SJCRH30 (cell line): ENCODE measurements around the gene FER. TPM values are rescaled to one million over a fixed set of nuclear protein-coding genes. Genes with fewer than 3 reads are reported as not detected.

Experiments
- DNase-seq, 2 experiments: peaks; one replicate each; pipeline ENCODE4 v3.0.0-alpha.2; 2015 to 2020
- H3K27ac ChIP-seq: fragments of 250-450 bp; sonication (Bioruptor Pico); 2 replicates; pipeline ENCODE4 v1.5.1; 2020; ENCODE audit warnings: mild to moderate bottlenecking, moderate library complexity
- H3K27me3 ChIP-seq: fragments of 250-450 bp; sonication (Bioruptor Pico); 2 replicates; pipeline ENCODE4 v1.5.1; 2020; ENCODE audit warnings: mild to moderate bottlenecking, moderate library complexity
- H3K36me3 ChIP-seq: fragments of 250-450 bp; sonication (Bioruptor Pico); 2 replicates; pipeline ENCODE4 v1.5.1; 2020; ENCODE audit warnings: mild to moderate bottlenecking, moderate library complexity
- H3K4me1 ChIP-seq: fragments of 250-450 bp; sonication (Bioruptor Pico); 2 replicates; pipeline ENCODE4 v1.5.1; 2020; ENCODE audit warnings: mild to moderate bottlenecking, moderate library complexity
- H3K4me3 ChIP-seq: fragments of 250-450 bp; sonication (Bioruptor Pico); 2 replicates; pipeline ENCODE4 v1.5.1; 2020; ENCODE audit warnings: mild to moderate bottlenecking, moderate library complexity
- H3K9me3 ChIP-seq: fragments of 250-450 bp; sonication (Bioruptor Pico); replicated peaks from 2 replicates; pipeline ENCODE4 v1.5.1; 2020; ENCODE audit warnings: mild to moderate bottlenecking, moderate library complexity
- total RNA-seq: library from RNA; depleted of rRNA; stranded (reverse); fragments of >200 nt; shearing (Covaris generic); gene quantifications from 2 replicates; pipeline ENCODE4 v1.2.3, GENCODE V29; 2014

FER gene
- total RNA-seq, 1 experiment from 2014 or later = 17.6 TPM

- H3K4me1 ChIP-seq = no peaks in the 10 kb centered on the region
- H3K27me3 ChIP-seq = no peaks in the 10 kb centered on the region
- no peak overlapping the region for H3K27ac ChIP-seq
- no peak for DNase-seq
- no peaks in the 10 kb centered on the region for H3K9me3 ChIP-seq
- no peak overlapping the region for H3K4me3 ChIP-seq
- H3K36me3 ChIP-seq = no peaks in the 10 kb centered on the region
These were observed 163.4 kb downstream of the FER start for GRCh38 chr5:108911055-108911454.

GRCh38 chr5:108917596-108917995 lies 169.9 kb downstream of the FER start:
- Histone ChIP-seq H3K9me3 (no peaks in the 10 kb centered on the region), H3K4me1 (no peaks in the 10 kb centered on the region), H3K27ac (no peak overlapping the region), H3K27me3 (no peaks in the 10 kb centered on the region), H3K36me3 (no peaks in the 10 kb centered on the region), H3K4me3 (no peak overlapping the region)
- DNase-seq = no peak

GRCh38 chr5:108919591-108920326 lies 172.1 kb downstream of the FER start:
- H3K27me3 ChIP-seq = no peaks in the 10 kb centered on the region
- no peaks in the 10 kb centered on the region for H3K36me3 ChIP-seq
- H3K4me3 ChIP-seq = no peak overlapping the region
- no peaks in the 10 kb centered on the region for H3K9me3 ChIP-seq
- DNase-seq = no peak
- no peaks in the 10 kb centered on the region for H3K4me1 ChIP-seq
- H3K27ac ChIP-seq = no peak overlapping the region

GRCh38 chr5:108924457-108924961 lies 176.8 kb downstream of the FER start:
- H3K27ac ChIP-seq = no peak overlapping the region
- no peaks in the 10 kb centered on the region for H3K27me3 ChIP-seq
- no peak overlapping the region for H3K4me3 ChIP-seq
- no peaks in the 10 kb centered on the region for H3K4me1 ChIP-seq
- peak in 1 of 2 experiments; percentile 19 for DNase-seq
- no peaks in the 10 kb centered on the region for H3K9me3 ChIP-seq
- H3K36me3 ChIP-seq = no peaks in the 10 kb centered on the region

GRCh38 chr5:108925073-108925472 lies 177.4 kb downstream of the FER start:
- Histone ChIP-seq H3K9me3 (no peaks in the 10 kb centered on the region), H3K4me3 (no peak overlapping the region), H3K27me3 (no peaks in the 10 kb centered on the region), H3K4me1 (no peaks in the 10 kb centered on the region), H3K36me3 (no peaks in the 10 kb centered on the region), H3K27ac (no peak overlapping the region)
- DNase-seq = no peak

GRCh38 chr5:108930107-108930506 lies 182.4 kb downstream of the FER start:
- Histone ChIP-seq H3K9me3 (no peaks in the 10 kb centered on the region), H3K4me3 (no peak overlapping the region), H3K4me1 (no peaks in the 10 kb centered on the region), H3K36me3 (no peaks in the 10 kb centered on the region), H3K27ac (no peak overlapping the region), H3K27me3 (no peaks in the 10 kb centered on the region)
- no peak for DNase-seq

- H3K4me1 ChIP-seq = no peaks in the 10 kb centered on the region
- H3K9me3 ChIP-seq = no peaks in the 10 kb centered on the region
- no peaks in the 10 kb centered on the region for H3K36me3 ChIP-seq
- H3K27ac ChIP-seq = no peak overlapping the region
- no peak overlapping the region for H3K4me3 ChIP-seq
- no peaks in the 10 kb centered on the region for H3K27me3 ChIP-seq
- no peak for DNase-seq
These were observed 187.9 kb downstream of the FER start for GRCh38 chr5:108935611-108936010.

- DNase-seq = no peak
- Histone ChIP-seq H3K27ac (no peak overlapping the region), H3K36me3 (no peaks in the 10 kb centered on the region), H3K27me3 (no peaks in the 10 kb centered on the region), H3K4me3 (no peak overlapping the region), H3K4me1 (no peaks in the 10 kb centered on the region), H3K9me3 (no peaks in the 10 kb centered on the region)
These were observed 189.5 kb downstream of the FER start for GRCh38 chr5:108937221-108937620.

- no peaks in the 10 kb centered on the region for H3K9me3 ChIP-seq
- no peaks in the 10 kb centered on the region for H3K27me3 ChIP-seq
- H3K27ac ChIP-seq = no peak overlapping the region
- H3K4me3 ChIP-seq = no peak overlapping the region
- no peak for DNase-seq
- no peaks in the 10 kb centered on the region; the same call in 1 of the 2 replicates for H3K36me3 ChIP-seq
- H3K4me1 ChIP-seq = no peaks in the 10 kb centered on the region
These were observed 192.8 kb downstream of the FER start for GRCh38 chr5:108940506-108940905.

- no peak for DNase-seq
- Histone ChIP-seq H3K9me3 (no peaks in the 10 kb centered on the region), H3K36me3 (no peaks in the 10 kb centered on the region; the same call in 1 of the 2 replicates), H3K27ac (no peak overlapping the region), H3K27me3 (no peaks in the 10 kb centered on the region), H3K4me1 (no peaks in the 10 kb centered on the region), H3K4me3 (no peak overlapping the region)
These were observed 194.0 kb downstream of the FER start for GRCh38 chr5:108941746-108942145.

GRCh38 chr5:108942701-108943100 lies 195.0 kb downstream of the FER start:
- Histone ChIP-seq H3K4me1 (no peaks in the 10 kb centered on the region), H3K9me3 (no peaks in the 10 kb centered on the region), H3K36me3 (no peaks in the 10 kb centered on the region; the same call in 1 of the 2 replicates), H3K27me3 (no peaks in the 10 kb centered on the region), H3K4me3 (no peak overlapping the region), H3K27ac (no peak overlapping the region)
- no peak for DNase-seq

GRCh38 chr5:108945094-108945493 lies 197.4 kb downstream of the FER start:
- Histone ChIP-seq H3K4me3 (no peak overlapping the region), H3K9me3 (no peaks in the 10 kb centered on the region), H3K36me3 (no peaks in the 10 kb centered on the region; the same call in 1 of the 2 replicates), H3K27me3 (no peaks in the 10 kb centered on the region), H3K4me1 (0 out of 2 replicates have a peak, but pooled peaks cover 4% of the 10 kb centered on the region), H3K27ac (no peak overlapping the region)
- DNase-seq = no peak

GRCh38 chr5:108946008-108946407 lies 198.3 kb downstream of the FER start:
- no peak overlapping the region for H3K27ac ChIP-seq
- DNase-seq = no peak
- H3K27me3 ChIP-seq = no peaks in the 10 kb centered on the region
- no peaks in the 10 kb centered on the region for H3K9me3 ChIP-seq
- no peaks in the 10 kb centered on the region; the same call in 1 of the 2 replicates for H3K36me3 ChIP-seq
- no peak overlapping the region for H3K4me3 ChIP-seq
- H3K4me1 ChIP-seq = 0 out of 2 replicates have a peak, but pooled peaks cover 4% of the 10 kb centered on the region

- Histone ChIP-seq H3K36me3 (no peaks in the 10 kb centered on the region; the same call in 1 of the 2 replicates), H3K4me1 (0 out of 2 replicates have a peak, but pooled peaks cover 4% of the 10 kb centered on the region)
These were observed 199.5 kb downstream of the FER start for GRCh38 chr5:108947164-108947563.

GRCh38 chr5:108950276-108950675 lies 202.6 kb downstream of the FER start:
- Histone ChIP-seq H3K4me1 (0 out of 2 replicates have a peak, but pooled peaks cover 4% of the 10 kb centered on the region), H3K27me3 (no peaks in the 10 kb centered on the region), H3K36me3 (no peaks in the 10 kb centered on the region), H3K27ac (no peak overlapping the region), H3K9me3 (no peaks in the 10 kb centered on the region), H3K4me3 (no peak overlapping the region)
- DNase-seq = no peak

More at GRCh38 chr5:108947164-108947563, 199.5 kb downstream of the FER start:
- DNase-seq = no peak
- Histone ChIP-seq H3K4me3 (no peak overlapping the region), H3K27me3 (no peaks in the 10 kb centered on the region), H3K27ac (no peak overlapping the region), H3K9me3 (no peaks in the 10 kb centered on the region)
